Keratinocyte (primary cell): Measurements from ENCODE around the gene TCF15. TPM values are rescaled to one million over a fixed set of nuclear protein-coding genes. Genes with fewer than 3 reads are reported as not detected.

Experiments
- DNase-seq: peaks from one replicate; pipeline ENCODE4 v3.0.0-alpha.2; 2011; ENCODE audit warnings: low read depth, missing footprints, low spot score
- FAIRE-seq: peaks from 2 replicates; lab custom pipeline; 2011; peaks lifted over from hg19 to GRCh38; lab: Jason Lieb, UNC
- H2AFZ ChIP-seq: 2 replicates; pipeline ENCODE4 v1.6.0; 2012; ENCODE audit warnings: low read length, control low read depth, inconsistent platforms; ENCODE audit not compliant: control insufficient read depth
- H3K27ac ChIP-seq: 2 replicates; pipeline ENCODE4 v1.5.1; 2011; ENCODE audit warnings: low read length; ENCODE audit not compliant: control insufficient read depth, insufficient read depth
- H3K27me3 ChIP-seq: 3 replicates; pipeline ENCODE4 v1.6.0; 2011; ENCODE audit warnings: low read length; ENCODE audit not compliant: control insufficient read depth, insufficient read depth; ENCODE audit errors: extremely low read depth
- H3K36me3 ChIP-seq, 2 experiments: 2 replicates in 1 of 2; 3 replicates in 1 of 2; pipeline ENCODE4 v1.5.1; 2011; ENCODE audit warnings: low read length in 2 of 2, mild to moderate bottlenecking in 1 of 2; ENCODE audit not compliant: control insufficient read depth in 2 of 2, insufficient read depth in 2 of 2; ENCODE audit errors: extremely low read depth in 1 of 2
- H3K4me1 ChIP-seq: 3 replicates; pipeline ENCODE4 v1.5.1; 2011; ENCODE audit warnings: low read length; ENCODE audit not compliant: control insufficient read depth, insufficient read depth; ENCODE audit errors: extremely low read depth
- H3K4me2 ChIP-seq: 3 replicates; pipeline ENCODE4 v1.6.0; 2011; ENCODE audit warnings: low read depth, low read length; ENCODE audit not compliant: control insufficient read depth, insufficient read depth; ENCODE audit errors: extremely low read depth
- H3K4me3 ChIP-seq, 3 experiments: fragments of 200-600 bp in 1 of 3; sonication (generic) in 1 of 3; 2 replicates in 2 of 3; 3 replicates in 1 of 3; pipeline ENCODE4 v1.5.1; 2011 to 2016; ENCODE audit warnings: low read length in 3 of 3, mild to moderate bottlenecking in 3 of 3, control low read depth in 2 of 3, inconsistent platforms in 1 of 3, low read depth in 1 of 3, mixed read lengths in 1 of 3, mixed run types in 1 of 3, moderate library complexity in 1 of 3; ENCODE audit not compliant: control insufficient read depth in 2 of 3, insufficient read depth in 2 of 3; ENCODE audit errors: extremely low read depth in 1 of 3
- H3K79me2 ChIP-seq: 2 replicates; pipeline ENCODE4 v1.6.0; 2012; ENCODE audit warnings: low read length; ENCODE audit not compliant: control insufficient read depth, insufficient read depth
- H3K9ac ChIP-seq: 3 replicates; pipeline ENCODE4 v1.6.0; 2011; ENCODE audit warnings: low read length; ENCODE audit not compliant: control insufficient read depth, insufficient read depth; ENCODE audit errors: extremely low read depth
- H3K9me1 ChIP-seq: 3 replicates; pipeline ENCODE4 v1.6.0; 2011; ENCODE audit warnings: low read length; ENCODE audit not compliant: control insufficient read depth, insufficient read depth; ENCODE audit errors: extremely low read depth
- H3K9me3 ChIP-seq: 2 replicates; pipeline ENCODE4 v1.5.1; 2012; ENCODE audit warnings: low read depth, low read length; ENCODE audit not compliant: control insufficient read depth
- H4K20me1 ChIP-seq: 3 replicates; pipeline ENCODE4 v1.6.0; 2011; ENCODE audit warnings: low read length; ENCODE audit not compliant: control insufficient read depth, insufficient read depth; ENCODE audit errors: extremely low read depth
- EZH2 ChIP-seq: IDR thresholded peaks from one replicate; pipeline ENCODE4 v1.6.1; 2012; ENCODE audit warnings: inconsistent platforms, mild to moderate bottlenecking, low read length, moderate library complexity
- dilution Hi-C: fragments of 300-500 bp; cut with MboI; formaldehyde crosslinking; loops from one replicate; pipeline ENCODE4 v1.7.0; 2020; ENCODE audit warnings: low sequenced_read_pairs; ENCODE audit not compliant: extremely low pct_ligation_motif_present
- polyA plus RNA-seq, 5 experiments: library from polyadenylated mRNA; depleted of rRNA in 3 of 5; stranded (reverse) in 3 of 5; stranded (forward) in 1 of 5; unstranded in 1 of 5; fragments of >200 nt; gene quantifications; 1 replicate in 1 of 5; 2 replicates in 3 of 5; 3 replicates in 1 of 5; pipeline versions ENCODE4 v1.2.1 to v1.2.3, GENCODE V29; 2011 to 2012; ENCODE audit warnings: missing spikeins in 2 of 5, low read depth in 1 of 5, low replicate concordance in 1 of 5
- TF ChIP-seq, protein P1 (sequence below), 3 experiments: IDR thresholded peaks in 1 of 3; conservative IDR thresholded peaks in 1 of 3; optimal IDR thresholded peaks in 1 of 3; 2 replicates in 2 of 3; 3 replicates in 1 of 3; pipeline versions ENCODE3 to v1.5.1; 2011; ENCODE audit warnings: low read length in 3 of 3, mild to moderate bottlenecking in 3 of 3, moderate library complexity in 2 of 3, control low read depth in 1 of 3, inconsistent platforms in 1 of 3; ENCODE audit not compliant: insufficient read depth in 2 of 3; ENCODE audit errors: extremely low read depth in 1 of 3

TCF15 gene
- polyA plus RNA-seq, 1 donor (not counting 4 experiments of a cell fraction or from before 2014, with no cell fraction given), result not detected

DNA sequence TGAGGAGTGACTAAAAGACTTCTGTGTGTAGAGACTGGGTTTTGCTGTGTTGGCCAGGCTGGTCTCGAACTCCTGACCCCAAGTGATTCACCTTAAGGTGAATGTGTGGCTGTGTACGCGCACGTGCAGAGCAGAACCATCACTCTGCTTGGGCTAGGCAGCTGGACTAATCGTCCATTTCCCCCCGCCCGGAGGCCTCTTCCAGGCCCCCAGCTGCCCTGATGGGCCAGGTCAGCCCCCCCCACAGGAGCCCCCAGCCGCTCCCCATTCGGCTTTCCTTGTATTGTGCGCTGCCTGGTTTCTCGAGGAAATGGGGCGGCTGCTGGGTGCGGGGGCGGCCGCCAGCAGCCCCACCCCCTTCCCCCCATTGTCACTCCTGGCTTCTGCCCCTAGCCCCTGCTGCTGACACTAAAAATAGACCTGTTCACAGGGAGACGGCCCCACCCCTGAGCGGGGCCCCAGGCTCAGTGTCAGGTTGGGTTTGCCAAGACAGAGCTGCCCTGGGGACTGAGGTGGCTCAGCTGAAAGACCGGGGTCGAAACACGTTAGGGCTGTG is 41.9 kb downstream of the TCF15 start:
- DNase-seq (no peak), FAIRE-seq (no peak)
- Histone ChIP-seq H3K4me2 (no peak overlapping the region), H3K4me3 (no peak overlapping the region), H3K4me1 (no peaks in the 10 kb centered on the region), H3K9me1 (no peaks in the 10 kb centered on the region), H3K9me3 (no peaks in the 10 kb centered on the region), H3K36me3 (no peaks in the 10 kb centered on the region), H4K20me1 (no peaks in the 10 kb centered on the region), H3K9ac (no peak overlapping the region), H2AFZ (no peak overlapping the region), H3K27me3 (peaks cover 34% of the 10 kb centered on the region), H3K79me2 (no peaks in the 10 kb centered on the region), H3K27ac (no peak overlapping the region)
- no peak for TF ChIP-seq EZH2
- TF ChIP-seq, protein P1, sequence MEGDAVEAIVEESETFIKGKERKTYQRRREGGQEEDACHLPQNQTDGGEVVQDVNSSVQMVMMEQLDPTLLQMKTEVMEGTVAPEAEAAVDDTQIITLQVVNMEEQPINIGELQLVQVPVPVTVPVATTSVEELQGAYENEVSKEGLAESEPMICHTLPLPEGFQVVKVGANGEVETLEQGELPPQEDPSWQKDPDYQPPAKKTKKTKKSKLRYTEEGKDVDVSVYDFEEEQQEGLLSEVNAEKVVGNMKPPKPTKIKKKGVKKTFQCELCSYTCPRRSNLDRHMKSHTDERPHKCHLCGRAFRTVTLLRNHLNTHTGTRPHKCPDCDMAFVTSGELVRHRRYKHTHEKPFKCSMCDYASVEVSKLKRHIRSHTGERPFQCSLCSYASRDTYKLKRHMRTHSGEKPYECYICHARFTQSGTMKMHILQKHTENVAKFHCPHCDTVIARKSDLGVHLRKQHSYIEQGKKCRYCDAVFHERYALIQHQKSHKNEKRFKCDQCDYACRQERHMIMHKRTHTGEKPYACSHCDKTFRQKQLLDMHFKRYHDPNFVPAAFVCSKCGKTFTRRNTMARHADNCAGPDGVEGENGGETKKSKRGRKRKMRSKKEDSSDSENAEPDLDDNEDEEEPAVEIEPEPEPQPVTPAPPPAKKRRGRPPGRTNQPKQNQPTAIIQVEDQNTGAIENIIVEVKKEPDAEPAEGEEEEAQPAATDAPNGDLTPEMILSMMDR (optimal IDR thresholded peaks at IDR 0.05 in 1 of 3, IDR thresholded peaks at IDR 0.05 in 1 of 3, conservative IDR thresholded peaks at IDR 0.05 in 1 of 3; ENCODE audit: extremely low read depth in 1 of 3, insufficient read depth in 2 of 3, low read length in 3 of 3), result no peak
- dilution Hi-C loops, result no loop called here

DNA sequence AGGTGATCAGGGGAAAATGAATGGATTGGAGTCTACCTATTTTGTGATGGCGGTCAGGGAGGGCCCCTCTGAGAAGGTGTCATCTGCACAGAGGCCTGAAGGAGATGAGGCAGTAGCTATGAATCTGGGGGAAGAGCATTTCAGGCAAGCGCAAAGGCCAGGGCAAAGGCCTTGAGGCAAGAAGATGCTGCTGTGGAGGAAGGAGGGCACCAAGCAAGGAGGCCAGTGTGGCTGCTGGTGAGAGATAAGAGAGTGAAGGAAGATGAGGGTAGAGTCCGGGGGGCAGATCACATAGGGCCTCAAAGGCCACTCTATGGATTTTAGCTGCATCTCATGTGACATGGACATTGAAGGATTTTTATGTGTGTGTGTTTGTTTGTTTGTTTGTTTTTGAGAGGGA is 45.9 kb downstream of the TCF15 start:
- no peak overlapping the region for H3K4me3 ChIP-seq
- no peaks in the 10 kb centered on the region for H3K9me1 ChIP-seq
- H4K20me1 ChIP-seq, result no peaks in the 10 kb centered on the region
- H3K4me2 ChIP-seq, result no peak overlapping the region
- no peak for TF ChIP-seq EZH2
- TF ChIP-seq, protein P1 (optimal IDR thresholded peaks at IDR 0.05 in 1 of 3, IDR thresholded peaks at IDR 0.05 in 1 of 3, conservative IDR thresholded peaks at IDR 0.05 in 1 of 3; ENCODE audit: extremely low read depth in 1 of 3, insufficient read depth in 2 of 3, low read length in 3 of 3), result no peak
- FAIRE-seq (no peak), DNase-seq (no peak)
- peaks cover 20% of the 10 kb centered on the region for H3K27me3 ChIP-seq
- H3K36me3 ChIP-seq, result no peaks in the 10 kb centered on the region
- H3K9ac ChIP-seq, result no peak overlapping the region
- no peaks in the 10 kb centered on the region for H3K79me2 ChIP-seq
- H2AFZ ChIP-seq, result no peak overlapping the region
- dilution Hi-C loops, result no loop called here
- no peaks in the 10 kb centered on the region for H3K4me1 ChIP-seq
- no peaks in the 10 kb centered on the region for H3K9me3 ChIP-seq
- H3K27ac ChIP-seq, result no peak overlapping the region
